Renal cortical epithelial cell (primary cell): ENCODE results near the gene KIF17. TPM values are rescaled to one million over a fixed set of nuclear protein-coding genes. Genes with fewer than 3 reads are reported as not detected.

Source experiments
- DNase-seq: peaks from one replicate; pipeline ENCODE4 v3.0.0-alpha.2; 2011; ENCODE audit warnings: low read depth
- total RNA-seq: library from RNA; depleted of rRNA; stranded (reverse); fragments of >200 nt; gene quantifications from 2 replicates; pipeline ENCODE4 v1.2.3, GENCODE V29; 2014

KIF17 gene
- total RNA-seq, 1 donor from 2014 or later: 2.5 TPM

- no peak for DNase-seq
Observed at GRCh38 chr1:20710469-20711284, 7.1 kb downstream of the KIF17 start.

GRCh38 chr1:20709868-20710267 lies 7.9 kb downstream of the KIF17 start:
- DNase-seq: no peak

- DNase-seq: no peak
Observed at GRCh38 chr1:20708891-20709290, 8.9 kb downstream of the KIF17 start.

DNA sequence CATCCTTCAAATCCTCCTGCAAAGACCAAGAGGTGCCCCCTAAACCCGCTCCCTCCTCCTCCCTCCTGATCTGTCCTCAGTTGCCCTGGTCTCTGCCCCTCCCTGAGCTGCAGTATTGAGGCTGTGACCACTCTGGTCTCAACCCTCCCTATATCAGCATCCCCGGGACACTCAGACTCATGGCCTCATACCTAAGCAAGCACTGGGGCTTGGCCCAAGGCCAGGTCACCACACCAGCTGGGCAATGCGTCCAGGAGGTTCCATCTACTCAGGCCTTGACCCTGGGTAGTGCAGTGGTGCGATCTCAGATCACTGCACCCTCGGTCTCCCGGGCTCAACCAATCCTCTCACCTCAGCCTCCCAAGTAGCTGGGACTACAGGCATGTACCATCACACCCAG lies 9.8 kb downstream of the KIF17 start:
- no peak for DNase-seq

DNA sequence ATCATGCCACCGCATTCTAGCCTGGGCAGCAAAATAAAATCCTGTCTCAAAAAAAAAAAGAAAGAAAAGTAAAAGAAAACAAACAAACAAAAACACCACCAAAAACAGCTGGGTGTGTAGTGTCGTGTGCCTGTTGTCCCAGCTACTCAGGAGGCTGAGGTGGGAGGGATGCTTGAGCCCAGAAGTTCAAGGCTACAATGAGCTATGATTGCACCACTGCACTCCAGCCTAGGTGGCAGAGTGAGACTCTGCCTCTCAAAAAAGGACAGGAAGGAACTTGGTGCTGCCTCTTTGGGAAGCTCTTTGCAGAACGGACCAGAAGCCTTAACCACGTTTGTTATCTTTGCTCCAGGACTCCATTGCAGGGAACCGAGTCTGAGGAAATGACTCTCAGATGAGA lies 11.0 kb downstream of the KIF17 start:
- DNase-seq: no peak

DNA sequence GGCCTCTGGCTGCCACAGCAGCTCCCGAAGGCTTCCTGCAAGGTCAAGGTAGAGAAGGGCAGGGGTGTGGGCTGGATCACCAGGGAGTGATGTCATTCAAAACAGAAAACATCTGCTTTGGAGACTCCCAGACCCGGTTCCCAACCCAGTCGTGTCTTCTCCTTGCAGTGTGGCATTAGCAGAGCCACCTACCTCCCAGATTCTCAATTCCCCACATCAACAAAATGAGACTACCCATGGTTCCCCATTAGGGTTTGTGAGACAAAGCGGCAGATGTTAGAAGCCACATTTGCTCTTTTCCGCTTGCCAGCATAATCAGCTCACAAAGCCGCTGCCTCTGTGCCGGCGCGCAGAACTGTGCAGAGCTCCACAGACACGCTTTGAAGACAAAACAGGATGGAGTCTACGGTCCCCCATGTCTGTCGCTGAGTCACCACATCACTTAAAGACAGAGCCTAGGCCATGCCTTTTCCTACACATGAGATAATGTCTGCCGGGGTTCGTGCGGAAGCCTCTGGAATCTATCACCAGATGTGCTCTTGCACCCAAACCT lies 12.5 kb downstream of the KIF17 start:
- no peak for DNase-seq

GRCh38 chr1:20704390-20705202 lies 13.2 kb downstream of the KIF17 start:
- no peak for DNase-seq

GRCh38 chr1:20703124-20703756 lies 14.6 kb downstream of the KIF17 start:
- DNase-seq: no peak

DNA sequence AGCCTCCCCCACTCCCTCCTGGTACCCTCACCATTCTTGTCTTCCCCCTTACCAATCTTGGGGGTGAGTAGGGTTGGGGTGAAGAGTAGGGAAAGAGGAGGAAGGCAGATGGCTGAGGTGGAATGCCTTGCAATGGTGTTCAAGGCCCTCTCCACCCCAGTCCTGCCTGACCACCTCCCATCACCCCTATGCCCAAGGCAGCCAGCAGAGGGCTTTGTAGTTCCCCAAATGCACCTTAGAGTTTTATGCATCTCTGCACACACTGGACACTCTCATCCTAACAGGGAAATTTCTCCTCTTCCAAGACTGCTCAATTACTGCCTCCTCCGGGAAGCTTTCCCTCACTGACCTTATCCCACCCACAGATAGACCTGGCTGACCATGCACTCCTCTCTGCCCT lies 15.4 kb downstream of the KIF17 start:
- DNase-seq: peak; percentile 11

GRCh38 chr1:20701847-20702246 lies 16.0 kb downstream of the KIF17 start:
- no peak for DNase-seq

GRCh38 chr1:20701446-20701845 lies 16.4 kb downstream of the KIF17 start:
- DNase-seq: no peak

- no peak for DNase-seq
Observed at GRCh38 chr1:20700636-20701215, 17.1 kb downstream of the KIF17 start.

- DNase-seq: no peak
Observed at GRCh38 chr1:20699558-20699957, 18.2 kb downstream of the KIF17 start.

- peak; percentile 79 for DNase-seq
Observed at GRCh38 chr1:20698195-20698910, 19.5 kb downstream of the KIF17 start.

DNA sequence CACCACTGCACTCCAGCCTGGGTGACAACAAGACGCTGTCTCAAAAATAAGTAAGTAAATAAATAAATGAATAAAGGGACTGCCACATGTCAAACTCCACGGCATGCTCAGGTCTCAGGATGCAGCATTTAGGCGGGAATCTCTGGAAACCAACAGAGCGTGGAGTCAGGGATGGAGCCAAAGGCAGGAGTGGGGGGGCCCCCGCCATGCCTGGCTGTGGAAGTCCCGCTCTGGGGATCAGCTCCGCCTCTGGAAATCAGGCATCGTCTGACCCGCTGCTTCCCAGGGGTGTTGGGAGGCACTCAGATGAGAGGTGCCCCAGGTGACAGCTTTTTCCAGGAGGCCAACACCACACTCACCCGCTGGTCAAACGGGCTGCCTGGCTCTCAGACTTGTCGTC lies 20.2 kb downstream of the KIF17 start:
- DNase-seq: no peak

- peak; percentile 67 for DNase-seq
Observed at GRCh38 chr1:20696397-20697333, 21.1 kb downstream of the KIF17 start.

DNA sequence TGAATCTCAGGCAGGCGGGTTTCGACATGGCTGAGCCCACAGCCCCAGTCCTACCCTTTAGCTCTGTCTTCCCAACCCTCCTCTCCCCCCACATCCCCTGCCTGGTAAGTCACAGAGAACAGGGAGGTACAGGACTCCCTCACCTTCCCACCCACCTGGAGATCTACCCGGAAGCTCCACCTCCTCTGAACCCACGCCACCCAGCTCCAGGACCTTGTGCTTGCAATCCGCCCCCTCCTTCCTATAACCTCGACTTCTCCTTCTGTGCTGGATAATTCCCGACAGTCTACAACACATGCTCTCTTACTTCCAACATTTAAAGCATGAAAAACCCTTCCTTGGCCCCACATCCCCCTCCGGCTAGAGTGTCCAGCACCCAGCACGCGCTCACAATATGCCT lies 22.3 kb downstream of the KIF17 start:
- no peak for DNase-seq

DNA sequence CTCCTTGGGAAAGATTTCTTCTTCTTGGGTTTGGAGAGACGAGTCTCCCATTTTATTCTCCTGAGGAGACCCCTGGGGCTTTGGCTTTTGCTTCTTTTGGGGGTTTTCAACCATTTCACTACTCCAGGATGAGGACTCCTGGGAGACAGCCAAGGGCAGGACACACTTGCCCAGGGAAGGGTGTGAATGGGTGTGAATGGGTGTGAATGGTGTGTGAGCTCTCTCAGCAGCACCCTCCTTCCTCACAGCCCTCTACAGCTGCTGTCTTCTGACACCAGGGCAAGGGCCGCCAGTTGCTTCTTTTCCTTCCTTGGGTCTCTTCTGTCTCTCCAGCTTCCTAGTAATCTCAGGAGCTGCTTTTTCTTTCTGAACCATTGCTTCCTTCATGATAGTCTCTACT lies 24.2 kb downstream of the KIF17 start:
- no peak for DNase-seq

DNA sequence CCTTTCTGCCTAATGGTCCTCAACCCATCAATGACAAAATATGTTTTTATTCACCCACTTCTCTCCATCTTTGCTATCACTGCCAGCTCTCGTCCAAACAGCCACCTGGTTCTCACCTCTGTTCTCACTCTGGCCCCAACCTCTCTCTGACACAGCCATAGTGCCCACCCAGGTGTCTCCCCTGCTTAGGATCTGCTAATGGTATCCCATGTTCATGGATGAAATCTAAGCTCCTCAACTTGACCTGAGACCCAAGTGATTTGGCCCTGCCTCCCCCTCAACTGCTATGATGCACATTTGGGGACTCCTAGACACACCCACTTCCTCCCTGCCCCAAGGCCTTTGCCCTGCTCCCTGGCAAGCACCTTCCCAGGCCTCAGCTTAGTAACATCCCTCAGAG lies 25.9 kb downstream of the KIF17 start:
- DNase-seq: no peak

DNA sequence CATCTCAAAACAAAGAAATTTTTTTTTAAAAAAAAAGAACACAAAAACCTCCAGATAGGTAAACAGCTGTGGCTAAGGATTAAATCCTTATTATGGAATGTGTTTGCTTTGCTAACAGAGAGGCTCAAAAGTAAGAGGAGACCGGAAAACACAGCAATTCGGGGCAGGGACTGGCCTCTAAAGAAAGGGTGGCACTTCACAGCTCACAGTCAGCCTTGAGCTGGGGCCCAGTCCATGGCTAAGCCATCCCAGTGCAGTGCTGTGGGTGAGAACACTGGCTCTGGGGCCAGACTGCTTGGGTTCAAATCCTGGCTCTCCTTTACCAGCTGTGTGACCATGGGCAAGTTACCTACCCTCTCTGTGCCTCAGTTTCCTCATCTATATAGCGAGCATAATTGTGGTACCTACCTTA lies 28.2 kb downstream of the KIF17 start:
- no peak for DNase-seq
